Panc1 (cell line): Measurements from ENCODE around the gene MYCBP2. TPM values are rescaled to one million over a fixed set of nuclear protein-coding genes. Genes with fewer than 3 reads are reported as not detected.

Source experiments
- ATAC-seq: fragments of 200-7000 bp; cut with Tn5 transposase; 2 replicates; pipeline ENCODE4 v1.9.1; 2020; ENCODE audit warnings: mild to moderate bottlenecking, moderate library complexity
- BruUV-seq: library from RNA; stranded (reverse); fragments of 400-500 nt; replicated peaks from 2 replicates; lab custom pipeline; 2021; lab: Mats Ljungman, UMichigan
- CTCF ChIA-PET: fragments of 300-600 bp; sonication (Branson Sonifier 250); formaldehyde crosslinking; loops from one replicate; lab custom pipeline; 2022; ENCODE audit warnings: antibody characterized with exemption; lab: Charles Lee
- POLR2A ChIA-PET: fragments of 300-600 bp; sonication (Branson Sonifier 250); formaldehyde crosslinking; loops from one replicate; lab custom pipeline; 2022; ENCODE audit warnings: antibody characterized with exemption; lab: Charles Lee
- DNase-seq: peaks from one replicate; pipeline ENCODE4 v3.0.0-alpha.2; 2010; ENCODE audit warnings: low read depth, low spot score
- H3K27ac ChIP-seq: 2 replicates; pipeline ENCODE4 v1.5.1; 2011; ENCODE audit warnings: mild to moderate bottlenecking, low read length, inconsistent platforms
- H3K27me3 ChIP-seq: fragments of 200-500 bp; sonication (Bioruptor generic); 2 replicates; pipeline ENCODE4 v1.6.0; 2014; ENCODE audit warnings: low read length, inconsistent platforms; ENCODE audit not compliant: control insufficient read depth, insufficient read depth
- H3K36me3 ChIP-seq: fragments of 200-500 bp; sonication (Bioruptor generic); 2 replicates; pipeline ENCODE4 v1.5.1; 2014; ENCODE audit warnings: inconsistent platforms, mild to moderate bottlenecking, low read length, moderate library complexity; ENCODE audit not compliant: control insufficient read depth, insufficient read depth
- H3K4me1 ChIP-seq: 2 replicates; pipeline ENCODE4 v1.5.1; 2011; ENCODE audit warnings: inconsistent platforms, mild to moderate bottlenecking, low read length, moderate library complexity; ENCODE audit not compliant: control insufficient read depth, insufficient read depth
- H3K4me3 ChIP-seq, 2 experiments: 2 replicates each; pipeline ENCODE4 v1.5.1; 2011 to 2012; ENCODE audit warnings: low read depth in 2 of 2, low read length in 2 of 2, mild to moderate bottlenecking in 2 of 2, inconsistent platforms in 1 of 2, moderate library complexity in 1 of 2
- H3K9me3 ChIP-seq: fragments of 200-500 bp; sonication (Bioruptor generic); 2 replicates; pipeline ENCODE4 v1.5.1; 2014; ENCODE audit warnings: low read depth, mild to moderate bottlenecking, inconsistent platforms, low read length, moderate library complexity; ENCODE audit not compliant: control insufficient read depth, insufficient read depth
- POLR2AphosphoS5 ChIP-seq: IDR thresholded peaks from 2 replicates; pipeline ENCODE4 v1.6.1; 2012; ENCODE audit warnings: mild to moderate bottlenecking, low read depth, low read length, moderate library complexity
- SIN3A ChIP-seq: IDR thresholded peaks from 2 replicates; pipeline ENCODE4 v1.6.1; 2012; ENCODE audit warnings: low read depth, mild to moderate bottlenecking, low read length, moderate library complexity, borderline replicate concordance; ENCODE audit not compliant: insufficient read depth
- TCF7L2 ChIP-seq: IDR thresholded peaks from 2 replicates; pipeline ENCODE4 v1.6.1; 2011; ENCODE audit warnings: mild to moderate bottlenecking, low read depth, low read length, inconsistent platforms
- in situ Hi-C: cut with HindIII; loops from 2 replicates; pipeline ENCODE4 v1.10.0; 2016; ENCODE audit warnings: low sequenced_read_pairs, low pct_unique_long_range_greater_than_20kb
- intact Hi-C: fragments of 100-400 bp; cut with micrococcal nuclease; formaldehyde crosslinking; loops from one replicate; pipeline ENCODE4 v1.10.0; 2022; ENCODE audit not compliant: unreplicated experiment
- total RNA-seq: library from RNA; stranded (reverse); gene quantifications from one replicate; pipeline ENCODE4 v1.2.1, GENCODE V29; 2021; ENCODE audit not compliant: unreplicated experiment
- TF ChIP-seq, protein P1 (sequence below): fragments of 450-650 bp; IDR thresholded peaks from 2 replicates; pipeline ENCODE4 v1.5.1; 2017; ENCODE audit warnings: mild to moderate bottlenecking
- TF ChIP-seq, protein P2 (sequence below), 2 experiments: IDR thresholded peaks; 2 replicates each; pipeline ENCODE4 v1.6.1; 2011 to 2012; ENCODE audit warnings: low read depth in 2 of 2, control low read depth in 1 of 2, low read length in 1 of 2, mild to moderate bottlenecking in 1 of 2, moderate library complexity in 1 of 2; ENCODE audit not compliant: insufficient read depth in 1 of 2

The MYCBP2 gene
- total RNA-seq, 1 experiment from 2014 or later: 41.4 TPM

DNA sequence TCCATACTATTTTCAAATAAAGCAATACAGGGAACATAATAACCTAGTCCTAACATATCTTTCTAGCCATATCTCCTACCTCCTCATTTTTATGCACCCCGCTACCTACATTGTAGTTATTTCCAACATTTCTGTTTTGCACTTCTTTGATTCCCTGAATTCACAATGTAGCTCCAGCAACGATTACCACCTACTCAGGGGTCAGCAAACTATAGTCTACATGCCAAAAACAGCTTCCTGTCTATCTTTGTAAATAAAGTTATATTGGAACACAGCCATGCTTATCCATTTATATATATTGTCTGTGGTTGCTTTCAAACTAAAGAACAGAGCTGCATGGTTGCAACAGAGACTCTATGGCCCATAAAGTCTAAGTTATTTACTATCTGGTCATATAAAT is 16.7 kb downstream of the MYCBP2 start:
- Histone ChIP-seq H3K4me1 (peaks cover 7% of the 10 kb centered on the region), H3K4me3 (no peak overlapping the region), H3K36me3 (no peaks in the 10 kb centered on the region), H3K27me3 (no peaks in the 10 kb centered on the region), H3K27ac (no peak overlapping the region), H3K9me3 (no peaks in the 10 kb centered on the region)
- DNase-seq (no peak), ATAC-seq (no peak)
- ChIA-PET CTCF (no interaction called here), POLR2A (no interaction called here)
- no peak for TF ChIP-seq SIN3A
- no peak for TF ChIP-seq POLR2AphosphoS5
- TF ChIP-seq TCF7L2: no peak
- TF ChIP-seq, protein P1, sequence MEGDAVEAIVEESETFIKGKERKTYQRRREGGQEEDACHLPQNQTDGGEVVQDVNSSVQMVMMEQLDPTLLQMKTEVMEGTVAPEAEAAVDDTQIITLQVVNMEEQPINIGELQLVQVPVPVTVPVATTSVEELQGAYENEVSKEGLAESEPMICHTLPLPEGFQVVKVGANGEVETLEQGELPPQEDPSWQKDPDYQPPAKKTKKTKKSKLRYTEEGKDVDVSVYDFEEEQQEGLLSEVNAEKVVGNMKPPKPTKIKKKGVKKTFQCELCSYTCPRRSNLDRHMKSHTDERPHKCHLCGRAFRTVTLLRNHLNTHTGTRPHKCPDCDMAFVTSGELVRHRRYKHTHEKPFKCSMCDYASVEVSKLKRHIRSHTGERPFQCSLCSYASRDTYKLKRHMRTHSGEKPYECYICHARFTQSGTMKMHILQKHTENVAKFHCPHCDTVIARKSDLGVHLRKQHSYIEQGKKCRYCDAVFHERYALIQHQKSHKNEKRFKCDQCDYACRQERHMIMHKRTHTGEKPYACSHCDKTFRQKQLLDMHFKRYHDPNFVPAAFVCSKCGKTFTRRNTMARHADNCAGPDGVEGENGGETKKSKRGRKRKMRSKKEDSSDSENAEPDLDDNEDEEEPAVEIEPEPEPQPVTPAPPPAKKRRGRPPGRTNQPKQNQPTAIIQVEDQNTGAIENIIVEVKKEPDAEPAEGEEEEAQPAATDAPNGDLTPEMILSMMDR: no peak
- TF ChIP-seq, protein P2, sequence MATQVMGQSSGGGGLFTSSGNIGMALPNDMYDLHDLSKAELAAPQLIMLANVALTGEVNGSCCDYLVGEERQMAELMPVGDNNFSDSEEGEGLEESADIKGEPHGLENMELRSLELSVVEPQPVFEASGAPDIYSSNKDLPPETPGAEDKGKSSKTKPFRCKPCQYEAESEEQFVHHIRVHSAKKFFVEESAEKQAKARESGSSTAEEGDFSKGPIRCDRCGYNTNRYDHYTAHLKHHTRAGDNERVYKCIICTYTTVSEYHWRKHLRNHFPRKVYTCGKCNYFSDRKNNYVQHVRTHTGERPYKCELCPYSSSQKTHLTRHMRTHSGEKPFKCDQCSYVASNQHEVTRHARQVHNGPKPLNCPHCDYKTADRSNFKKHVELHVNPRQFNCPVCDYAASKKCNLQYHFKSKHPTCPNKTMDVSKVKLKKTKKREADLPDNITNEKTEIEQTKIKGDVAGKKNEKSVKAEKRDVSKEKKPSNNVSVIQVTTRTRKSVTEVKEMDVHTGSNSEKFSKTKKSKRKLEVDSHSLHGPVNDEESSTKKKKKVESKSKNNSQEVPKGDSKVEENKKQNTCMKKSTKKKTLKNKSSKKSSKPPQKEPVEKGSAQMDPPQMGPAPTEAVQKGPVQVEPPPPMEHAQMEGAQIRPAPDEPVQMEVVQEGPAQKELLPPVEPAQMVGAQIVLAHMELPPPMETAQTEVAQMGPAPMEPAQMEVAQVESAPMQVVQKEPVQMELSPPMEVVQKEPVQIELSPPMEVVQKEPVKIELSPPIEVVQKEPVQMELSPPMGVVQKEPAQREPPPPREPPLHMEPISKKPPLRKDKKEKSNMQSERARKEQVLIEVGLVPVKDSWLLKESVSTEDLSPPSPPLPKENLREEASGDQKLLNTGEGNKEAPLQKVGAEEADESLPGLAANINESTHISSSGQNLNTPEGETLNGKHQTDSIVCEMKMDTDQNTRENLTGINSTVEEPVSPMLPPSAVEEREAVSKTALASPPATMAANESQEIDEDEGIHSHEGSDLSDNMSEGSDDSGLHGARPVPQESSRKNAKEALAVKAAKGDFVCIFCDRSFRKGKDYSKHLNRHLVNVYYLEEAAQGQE (IDR thresholded peaks at IDR 0.05; ENCODE audit: insufficient read depth in 1 of 2, low read depth in 2 of 2, low read length in 1 of 2): no peak
- intact Hi-C loops: no loop called here
- no TSS peak for BruUV-seq
- in situ Hi-C loops: no loop called here

DNA sequence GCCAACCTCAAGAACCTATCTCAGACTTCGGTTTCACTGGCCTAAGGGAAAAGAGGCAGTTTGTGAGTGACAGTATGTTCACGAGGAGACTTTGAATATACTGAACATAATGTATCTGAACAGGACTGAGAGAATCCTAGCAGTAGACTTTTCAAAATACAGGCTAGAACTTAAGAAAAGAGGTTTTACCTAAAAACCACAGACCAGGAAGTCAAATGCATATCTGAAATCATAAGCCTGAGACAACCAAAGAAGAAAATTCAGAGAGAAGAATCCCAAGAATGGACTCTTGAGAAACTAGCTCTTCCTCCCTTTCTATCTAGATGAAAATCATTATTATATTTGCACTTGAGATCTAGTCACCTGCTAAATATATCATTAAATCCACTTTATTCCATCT is 17.6 kb downstream of the MYCBP2 start:
- Histone ChIP-seq H3K36me3 (no peaks in the 10 kb centered on the region), H3K27ac (no peak overlapping the region), H3K4me3 (no peak overlapping the region), H3K4me1 (peaks cover 7% of the 10 kb centered on the region), H3K27me3 (no peaks in the 10 kb centered on the region), H3K9me3 (no peaks in the 10 kb centered on the region)
- ATAC-seq: no peak
- CTCF ChIA-PET: no interaction called here
- no TSS peak for BruUV-seq
- TF ChIP-seq, protein P1: no peak
- TF ChIP-seq TCF7L2 (no peak), POLR2AphosphoS5 (no peak), SIN3A (no peak)
- TF ChIP-seq, protein P2 (IDR thresholded peaks at IDR 0.05; ENCODE audit: insufficient read depth in 1 of 2, low read depth in 2 of 2, low read length in 1 of 2): no peak
- intact Hi-C loops: no loop called here
- in situ Hi-C loops: no loop called here
- no peak for DNase-seq
- POLR2A ChIA-PET: no interaction called here
